Vagina (tissue), 2 donors: Measurements from ENCODE around the gene MBTPS1.

ENCODE experiments used
- CTCF ChIP-seq, 3 experiments: fragments of 450-650 bp in 2 of 3; fragments of 200-600 bp in 1 of 3; sonication (generic) in 1 of 3; IDR thresholded peaks; one replicate each; pipeline ENCODE4 v1.5.1; 2017 to 2019; ENCODE audit warnings: antibody characterized with exemption in 3 of 3, mild to moderate bottlenecking in 2 of 3, moderate library complexity in 2 of 3
- POLR2AphosphoS5 ChIP-seq, 2 donors: sonication (generic); formaldehyde crosslinking; IDR thresholded peaks; one replicate each; pipeline ENCODE4 v1.9.0; 2017; ENCODE audit warnings: antibody characterized with exemption in 2 of 2, mild to moderate bottlenecking in 2 of 2, low read depth in 1 of 2; ENCODE audit not compliant: insufficient read depth in 1 of 2

DNA sequence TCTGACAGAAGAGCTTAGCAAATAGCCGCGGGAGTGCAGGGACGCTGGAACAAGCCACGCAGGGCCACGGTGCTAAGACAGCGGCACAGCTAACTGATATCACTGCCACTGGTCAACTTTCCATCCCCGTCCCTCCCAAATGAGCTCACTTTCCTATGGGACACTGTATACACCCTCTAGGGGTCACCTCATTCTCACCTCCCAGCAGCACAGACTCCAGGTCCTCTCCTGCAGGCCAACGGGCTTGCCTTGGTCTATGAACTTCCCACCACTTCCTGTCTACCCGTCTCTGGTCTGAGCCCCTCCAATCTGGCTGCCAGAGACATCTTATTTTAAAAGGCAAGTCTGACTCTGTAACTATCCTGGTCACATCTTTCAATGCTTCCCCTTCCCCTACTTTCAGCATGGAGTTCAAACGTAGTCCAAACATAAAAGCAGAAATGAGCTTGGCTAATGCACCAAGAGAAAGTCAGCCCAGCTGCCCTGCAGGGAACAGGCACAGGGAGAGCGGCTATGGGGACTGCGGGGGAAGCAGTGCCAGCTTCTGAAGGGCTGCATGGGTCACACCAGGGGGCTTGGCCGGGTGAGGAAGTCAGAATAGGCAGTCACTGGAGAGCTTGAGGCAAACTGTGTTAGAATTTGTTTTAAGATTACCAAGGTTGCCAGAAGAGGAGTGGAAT, 47.8 kb downstream of the MBTPS1 start:
- no peak for TF ChIP-seq CTCF (IDR thresholded peaks at IDR 0.05)
- no peak for TF ChIP-seq POLR2AphosphoS5 (IDR thresholded peaks at IDR 0.05; ENCODE audit: insufficient read depth in 1 of 2, low read depth in 1 of 2)
